GM12878 (cell line): Measurements from ENCODE around the gene ARHGAP5. TPM values are rescaled to one million over a fixed set of nuclear protein-coding genes. Genes with fewer than 3 reads are reported as not detected.

Experiments
- ATAC-seq: fragments of 200-7000 bp; cut with Tn5 transposase; 3 replicates; pipeline ENCODE4 v1.9.1; 2020; ENCODE audit warnings: mild to moderate bottlenecking, moderate library complexity
- BruUV-seq: library from RNA; stranded (reverse); fragments of 400-500 nt; replicated peaks from 2 replicates; lab custom pipeline; 2021; lab: Mats Ljungman, UMichigan
- CTCF ChIA-PET: fragments of 300-600 bp; sonication (Branson Sonifier 250); formaldehyde crosslinking; extraction: SDS; loops from one replicate; lab custom pipeline; 2021; ENCODE audit warnings: inconsistent platforms; lab: Yijun Ruan, JAX
- POLR2A ChIA-PET: fragments of 350-600 bp; formaldehyde crosslinking; extraction: SDS; loops from one replicate; lab custom pipeline; 2021; ENCODE audit warnings: inconsistent platforms; lab: Charles Lee
- RAD21 ChIA-PET: fragments of 300-600 bp; sonication (Branson Sonifier 250); formaldehyde crosslinking; loops from one replicate; lab custom pipeline; 2023; ENCODE audit warnings: antibody characterized with exemption; ENCODE audit not compliant: unreplicated experiment; lab: Charles Lee
- SMC1A ChIA-PET: fragments of 300-600 bp; sonication (Branson Sonifier 250); formaldehyde crosslinking; loops from one replicate; lab custom pipeline; 2023; ENCODE audit not compliant: unreplicated experiment, uncharacterized antibody; lab: Charles Lee
- DNase-seq: peaks from one replicate; pipeline ENCODE4 v3.0.0-alpha.2; 2011; ENCODE audit warnings: low read depth, low spot score
- FAIRE-seq: peaks from 3 replicates; lab custom pipeline; 2011; peaks lifted over from hg19 to GRCh38; lab: Jason Lieb, UNC
- H2AFZ ChIP-seq: 2 replicates; pipeline ENCODE4 v1.6.0; 2011; ENCODE audit warnings: low read depth, low read length, control low read depth; ENCODE audit not compliant: control insufficient read depth
- H3K27ac ChIP-seq: 2 replicates; pipeline ENCODE4 v1.5.1; 2011; ENCODE audit warnings: control low read depth; ENCODE audit not compliant: control insufficient read depth, insufficient read depth
- H3K27me3 ChIP-seq, 2 experiments: replicated peaks in 1 of 2; 2 replicates each; pipeline versions ENCODE4 v1.6.0 to v1.6.1; 2011; ENCODE audit warnings: low read length in 1 of 2; ENCODE audit not compliant: control insufficient read depth in 2 of 2, insufficient read depth in 2 of 2
- H3K36me3 ChIP-seq, 2 experiments: 2 replicates each; pipeline ENCODE4 v1.5.1; 2011; ENCODE audit warnings: low read length in 1 of 2; ENCODE audit not compliant: control insufficient read depth in 2 of 2, insufficient read depth in 2 of 2
- H3K4me1 ChIP-seq: 2 replicates; pipeline ENCODE4 v1.6.1; 2011; ENCODE audit warnings: mild to moderate bottlenecking, low read length, moderate library complexity, mixed read lengths; ENCODE audit not compliant: control insufficient read depth, insufficient read depth
- H3K4me2 ChIP-seq: 2 replicates; pipeline ENCODE4 v1.6.0; 2011; ENCODE audit warnings: control low read depth; ENCODE audit not compliant: control insufficient read depth, insufficient read depth
- H3K4me3 ChIP-seq: fragments of 200-600 bp; sonication (generic); 2 replicates; pipeline ENCODE4 v1.5.1; 2016
- H3K79me2 ChIP-seq: 2 replicates; pipeline ENCODE4 v1.6.0; 2011; ENCODE audit warnings: low read length; ENCODE audit not compliant: control insufficient read depth, insufficient read depth
- H3K9ac ChIP-seq: 2 replicates; pipeline ENCODE4 v1.8.0; 2011; ENCODE audit warnings: low read length, control low read depth, mixed read lengths; ENCODE audit not compliant: control insufficient read depth, insufficient read depth
- H3K9me3 ChIP-seq: replicated peaks from 3 replicates; pipeline ENCODE4 v1.5.1; 2011; ENCODE audit warnings: mild to moderate bottlenecking, low read length; ENCODE audit not compliant: control insufficient read depth, insufficient read depth
- H4K20me1 ChIP-seq: 2 replicates; pipeline ENCODE4 v1.6.0; 2011; ENCODE audit not compliant: control insufficient read depth, insufficient read depth
- ESRRA ChIP-seq: IDR thresholded peaks from 2 replicates; pipeline ENCODE4 v1.6.1; 2012; ENCODE audit warnings: mild to moderate bottlenecking, low read length, improper control_type of control experiment
- GATAD2B ChIP-seq: fragments of 450-650 bp; conservative IDR thresholded peaks from 2 replicates; pipeline ENCODE4 v1.6.1; 2017; ENCODE audit warnings: low read depth, mild to moderate bottlenecking, moderate library complexity
- HDAC2 ChIP-seq: fragments of 200-600 bp; sonication (generic); IDR thresholded peaks from 2 replicates; pipeline ENCODE4 v1.6.1; 2017
- MXI1 ChIP-seq: fragments of 150-350 bp; IDR thresholded peaks from 2 replicates; pipeline ENCODE4 v1.6.1; 2011; ENCODE audit warnings: low read depth, mild to moderate bottlenecking, inconsistent platforms, low read length, improper control_type of control experiment
- MYB ChIP-seq: fragments of 150-350 bp; IDR thresholded peaks from 2 replicates; pipeline ENCODE4 v1.6.1; 2014; ENCODE audit warnings: mild to moderate bottlenecking, low read depth, low read length, borderline replicate concordance
- NFIC ChIP-seq: IDR thresholded peaks from 2 replicates; pipeline ENCODE4 v1.6.1; 2012; ENCODE audit warnings: low read depth, mild to moderate bottlenecking, inconsistent platforms, low read length, moderate library complexity
- NKRF ChIP-seq: fragments of 450-650 bp; conservative IDR thresholded peaks from 2 replicates; pipeline ENCODE4 v1.6.1; 2017; ENCODE audit warnings: mild to moderate bottlenecking, moderate library complexity
- NR2C2 ChIP-seq: IDR thresholded peaks from 2 replicates; pipeline ENCODE4 v1.6.1; 2011; ENCODE audit warnings: borderline replicate concordance, low read depth; ENCODE audit not compliant: control insufficient read depth, insufficient read length
- NRF1 ChIP-seq: conservative IDR thresholded peaks from 2 replicates; pipeline ENCODE4 v1.6.1; 2011; ENCODE audit warnings: mild to moderate bottlenecking, low read depth, low read length, improper control_type of control experiment
- PAX5 ChIP-seq: IDR thresholded peaks from 2 replicates; pipeline ENCODE4 v1.6.1; 2011; ENCODE audit warnings: low read depth, low read length, borderline replicate concordance
- POLR2A ChIP-seq: IDR thresholded peaks from 2 replicates; pipeline ENCODE4 v1.6.1; 2011; ENCODE audit warnings: low read depth, mild to moderate bottlenecking, low read length
- POLR2AphosphoS2 ChIP-seq: IDR thresholded peaks from 2 replicates; pipeline ENCODE4 v1.6.1; 2011; ENCODE audit warnings: low read depth, mild to moderate bottlenecking, low read length, improper control_type of control experiment, moderate library complexity
- SREBF2 ChIP-seq: IDR thresholded peaks from 2 replicates; pipeline ENCODE4 v1.6.1; 2012; ENCODE audit warnings: mild to moderate bottlenecking, low read length
- ZBED1 ChIP-seq: IDR thresholded peaks from 2 replicates; pipeline ENCODE4 v1.6.1; 2016; ENCODE audit warnings: borderline replicate concordance
- WGBS: methylation state at CpG from one replicate; pipeline ENCODE4 v1.1.6; 2016; ENCODE audit warnings: low lambda C conversion rate; ENCODE audit not compliant: insufficient replicate concordance, insufficient coverage; ENCODE audit errors: missing lambda C conversion rate; 5-methylcytosine and 5-hydroxymethylcytosine counted together
- in situ Hi-C: fragments of 300-500 bp; cut with MboI; formaldehyde crosslinking; loops from 9 replicates; pipeline ENCODE4 v1.14.3; 2018; ENCODE audit warnings: mixed read lengths
- intact Hi-C: fragments of 100-400 bp; cut with micrococcal nuclease; formaldehyde crosslinking; loops from one replicate; pipeline ENCODE4 v1.14.2; 2022; ENCODE audit not compliant: unreplicated experiment
- polyA plus RNA-seq, 11 experiments: library from polyadenylated mRNA; depleted of rRNA in 4 of 11; unstranded in 6 of 11; stranded (reverse) in 5 of 11; fragments of >200 nt; fragmentation: Nextera tagmentation in 4 of 11; fragmentation: Illumina TruSeq in 1 of 11; extraction: Ambion mirVana in 4 of 11; extraction: Trizol in 1 of 11; gene quantifications; 1 replicate in 1 of 11; 2 replicates in 10 of 11; pipeline versions ENCODE4 v1.2.1 to v1.2.3, GENCODE V29; 2011 to 2016; ENCODE audit warnings: inconsistent platforms in 2 of 11, missing spikeins in 2 of 11, low read depth in 1 of 11
- total RNA-seq, 4 experiments: library from RNA; depleted of rRNA in 3 of 4; stranded (reverse); fragments of >200 nt in 3 of 4; fragmentation: Illumina TruSeq in 1 of 4; extraction: Trizol in 1 of 4; gene quantifications; 2 replicates each; pipeline versions ENCODE4 v1.2.1 to v1.2.3, GENCODE V29; 2013 to 2021
- TF ChIP-seq, protein P1 (sequence below): fragments of 450-650 bp; IDR thresholded peaks from 2 replicates; pipeline ENCODE4 v1.6.1; 2014; ENCODE audit warnings: mild to moderate bottlenecking

The ARHGAP5 gene
- total and polyA plus RNA-seq, 10 of the 15 experiments (the other 5 are each of a cell fraction or from before 2014, with no cell fraction given): 0.91 to 19.6 (median 7.2) TPM

- Histone ChIP-seq H3K27me3 (no peaks in the 10 kb centered on the region; a peak in 2 of 4 replicates), H3K36me3 (no peaks in the 10 kb centered on the region), H3K9ac (no peak overlapping the region), H3K4me1 (no peaks in the 10 kb centered on the region), H3K4me2 (no peak overlapping the region), H4K20me1 (no peaks in the 10 kb centered on the region), H3K27ac (no peak overlapping the region), H3K9me3 (no peaks in the 10 kb centered on the region), H2AFZ (no peak overlapping the region), H3K79me2 (no peaks in the 10 kb centered on the region), H3K4me3 (no peak overlapping the region)
- ChIA-PET CTCF (interaction anchor here (0.6 to 1.4 kb wide), 2 partner anchors 105 to 388 kb away, joined by 3 read pairs; no protein-coding TSS in a partner anchor), RAD21 (no interaction called here), POLR2A (interaction anchor here (0.7 kb wide), 1 partner anchor 153 kb away, joined by 5 read pairs; no protein-coding TSS in a partner anchor), SMC1A (interaction anchor here (1.2 to 1.3 kb wide), 2 partner anchors 10 to 31 kb away, joined by 3 read pairs; no protein-coding TSS in a partner anchor)
- in situ Hi-C loops: no loop called here
- FAIRE-seq (no peak), DNase-seq (no peak), ATAC-seq (no peak)
- TF ChIP-seq ZBED1: no peak
- TF ChIP-seq NR2C2: no peak
- intact Hi-C loops: no loop called here
- no TSS peak for BruUV-seq
- 43% methylated on average over 7 of the region's 7 CpGs for WGBS
Observed at GRCh38 chr14:32039401-32040030, 37.6 kb upstream of the ARHGAP5 start.

- DNase-seq (no peak), ATAC-seq (no peak), FAIRE-seq (no peak)
- H3K4me3 ChIP-seq: no peak overlapping the region
- 23% methylated on average over 4 of the region's 4 CpGs for WGBS
- no peak overlapping the region for H3K27ac ChIP-seq
- H3K27me3 ChIP-seq: no peaks in the 10 kb centered on the region; a peak in 1 of 4 replicates
- in situ Hi-C loops (no loop called here), intact Hi-C loops (no loop called here)
- ChIA-PET SMC1A (interaction anchor here (0.9 to 1.6 kb wide), 3 partner anchors 13 to 208 kb away, joined by 3 to 5 read pairs (median 3); no protein-coding TSS in a partner anchor), CTCF (interaction anchor here (1.7 kb wide), 1 partner anchor 117 kb away, joined by 4 read pairs; no protein-coding TSS in a partner anchor), RAD21 (no interaction called here), POLR2A (no interaction called here)
- no peak overlapping the region for H3K4me2 ChIP-seq
- no peaks in the 10 kb centered on the region for H3K4me1 ChIP-seq
- no peaks in the 10 kb centered on the region for H3K79me2 ChIP-seq
- H3K36me3 ChIP-seq: no peaks in the 10 kb centered on the region
- H3K9me3 ChIP-seq: no peaks in the 10 kb centered on the region
- no TSS peak for BruUV-seq
- H3K9ac ChIP-seq: no peak overlapping the region
- H4K20me1 ChIP-seq: no peaks in the 10 kb centered on the region
- H2AFZ ChIP-seq: no peak overlapping the region
- no peak for TF ChIP-seq NFIC
- no peak for TF ChIP-seq ESRRA
- no peak for TF ChIP-seq POLR2A
- no peak for TF ChIP-seq NKRF
- TF ChIP-seq MXI1: no peak
- TF ChIP-seq GATAD2B: no peak
- TF ChIP-seq PAX5: no peak
- TF ChIP-seq POLR2AphosphoS2: no peak
- no peak for TF ChIP-seq SREBF2
- TF ChIP-seq NRF1: no peak
- TF ChIP-seq HDAC2: no peak
- no peak for TF ChIP-seq MYB
- TF ChIP-seq, protein P1, sequence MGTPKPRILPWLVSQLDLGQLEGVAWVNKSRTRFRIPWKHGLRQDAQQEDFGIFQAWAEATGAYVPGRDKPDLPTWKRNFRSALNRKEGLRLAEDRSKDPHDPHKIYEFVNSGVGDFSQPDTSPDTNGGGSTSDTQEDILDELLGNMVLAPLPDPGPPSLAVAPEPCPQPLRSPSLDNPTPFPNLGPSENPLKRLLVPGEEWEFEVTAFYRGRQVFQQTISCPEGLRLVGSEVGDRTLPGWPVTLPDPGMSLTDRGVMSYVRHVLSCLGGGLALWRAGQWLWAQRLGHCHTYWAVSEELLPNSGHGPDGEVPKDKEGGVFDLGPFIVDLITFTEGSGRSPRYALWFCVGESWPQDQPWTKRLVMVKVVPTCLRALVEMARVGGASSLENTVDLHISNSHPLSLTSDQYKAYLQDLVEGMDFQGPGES: no peak
Observed at GRCh38 chr14:32043624-32044023, 33.5 kb upstream of the ARHGAP5 start.
